GM13977 (cell line): ENCODE data around the gene GRAMD2B.
A peak's percentile ranks its signal among the peaks of the same experiment; 100 is the strongest.

Experiments
- DNase-seq: peaks from one replicate; pipeline ENCODE4 v3.0.0; 2012; ENCODE audit warnings: low spot score
- in situ Hi-C: fragments of 300-500 bp; cut with MboI; formaldehyde crosslinking; loops from one replicate; pipeline ENCODE4 v1.12.0; 2022; ENCODE audit warnings: low sequenced_read_pairs, low pct_unique_long_range_greater_than_20kb, mixed read lengths, inconsistent platforms; ENCODE audit not compliant: unreplicated experiment
- TF ChIP-seq, protein P1 (sequence below): IDR thresholded peaks from 2 replicates; pipeline ENCODE4 v1.5.1; 2012; ENCODE audit warnings: mild to moderate bottlenecking, control low read depth; ENCODE audit not compliant: insufficient read depth; ENCODE audit errors: extremely low read depth, missing control alignments

The GRAMD2B gene

DNA sequence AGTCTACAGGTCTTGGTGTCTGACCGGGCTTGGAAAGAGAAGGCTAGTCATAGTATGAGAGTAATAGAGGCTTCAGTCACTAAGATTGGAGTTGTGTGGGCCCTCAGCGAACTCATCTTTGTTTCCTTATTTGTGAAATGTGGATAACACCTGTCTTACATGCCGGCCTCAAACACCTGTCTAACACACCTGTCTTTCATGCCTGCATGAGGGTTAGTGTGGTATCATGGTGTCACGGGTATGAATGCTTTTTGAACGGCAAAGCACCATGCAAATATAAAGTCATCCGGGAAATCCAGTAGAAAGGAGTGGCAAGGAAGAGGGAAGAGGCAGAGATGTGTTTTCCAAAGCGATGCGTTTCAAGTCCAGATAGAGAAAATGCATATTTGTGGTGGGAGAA is 25.5 kb downstream of the GRAMD2B start:
- in situ Hi-C loops, result no loop called here
- no peak for DNase-seq
- TF ChIP-seq, protein P1, sequence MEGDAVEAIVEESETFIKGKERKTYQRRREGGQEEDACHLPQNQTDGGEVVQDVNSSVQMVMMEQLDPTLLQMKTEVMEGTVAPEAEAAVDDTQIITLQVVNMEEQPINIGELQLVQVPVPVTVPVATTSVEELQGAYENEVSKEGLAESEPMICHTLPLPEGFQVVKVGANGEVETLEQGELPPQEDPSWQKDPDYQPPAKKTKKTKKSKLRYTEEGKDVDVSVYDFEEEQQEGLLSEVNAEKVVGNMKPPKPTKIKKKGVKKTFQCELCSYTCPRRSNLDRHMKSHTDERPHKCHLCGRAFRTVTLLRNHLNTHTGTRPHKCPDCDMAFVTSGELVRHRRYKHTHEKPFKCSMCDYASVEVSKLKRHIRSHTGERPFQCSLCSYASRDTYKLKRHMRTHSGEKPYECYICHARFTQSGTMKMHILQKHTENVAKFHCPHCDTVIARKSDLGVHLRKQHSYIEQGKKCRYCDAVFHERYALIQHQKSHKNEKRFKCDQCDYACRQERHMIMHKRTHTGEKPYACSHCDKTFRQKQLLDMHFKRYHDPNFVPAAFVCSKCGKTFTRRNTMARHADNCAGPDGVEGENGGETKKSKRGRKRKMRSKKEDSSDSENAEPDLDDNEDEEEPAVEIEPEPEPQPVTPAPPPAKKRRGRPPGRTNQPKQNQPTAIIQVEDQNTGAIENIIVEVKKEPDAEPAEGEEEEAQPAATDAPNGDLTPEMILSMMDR, result no peak

GRCh38 chr5:126449751-126450271 is 26.6 kb downstream of the GRAMD2B start:
- TF ChIP-seq, protein P1, result no peak

GRCh38 chr5:126450346-126450745 is 27.1 kb downstream of the GRAMD2B start:
- in situ Hi-C loops, result no loop called here
- TF ChIP-seq, protein P1, result no peak
- peak; percentile 40 for DNase-seq

More at GRCh38 chr5:126449751-126450271, 26.6 kb downstream of the GRAMD2B start:
- in situ Hi-C loops, result no loop called here
- peak; percentile 25 for DNase-seq

DNA sequence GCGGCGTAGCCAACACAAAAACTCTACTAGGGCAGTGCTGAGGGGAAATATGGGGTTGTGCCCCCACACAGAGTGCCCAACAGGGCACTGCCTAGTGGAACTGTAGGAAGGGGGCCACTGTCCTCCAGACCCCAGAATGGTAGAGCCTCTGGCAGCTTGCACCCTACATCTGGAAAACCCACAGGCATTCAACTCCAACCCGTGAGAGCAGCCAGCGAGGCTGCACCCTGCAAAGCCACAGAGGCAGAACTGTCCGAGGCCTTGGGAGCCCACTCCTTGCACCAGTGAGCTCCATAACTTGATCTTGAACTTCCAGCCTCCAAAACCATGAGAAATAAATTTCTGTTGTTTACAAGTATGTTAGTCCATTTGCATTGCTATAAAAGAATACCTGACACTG is 27.7 kb downstream of the GRAMD2B start:
- in situ Hi-C loops, result no loop called here
- TF ChIP-seq, protein P1, result no peak
- no peak for DNase-seq

DNA sequence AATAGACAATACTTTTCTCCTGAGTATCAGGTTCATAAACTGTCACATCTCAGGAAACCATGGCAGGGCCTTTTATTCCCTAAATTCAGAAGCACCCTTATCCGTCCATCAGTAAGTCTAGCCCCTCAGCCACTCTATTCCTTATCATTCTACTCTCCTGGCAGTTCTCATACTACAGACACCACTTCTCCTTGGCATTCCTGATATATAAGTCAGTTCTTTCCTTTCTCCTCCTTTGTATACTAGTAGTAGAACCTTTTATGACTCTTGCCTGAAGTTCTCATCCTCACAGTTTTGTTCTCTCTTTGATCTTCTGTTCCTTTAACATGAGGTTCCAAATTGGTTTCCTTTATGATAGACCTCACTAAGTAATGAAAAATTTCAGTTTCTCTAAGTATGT is 29.3 kb downstream of the GRAMD2B start:
- DNase-seq, result no peak
- TF ChIP-seq, protein P1, result no peak
- in situ Hi-C loops, result no loop called here

DNA sequence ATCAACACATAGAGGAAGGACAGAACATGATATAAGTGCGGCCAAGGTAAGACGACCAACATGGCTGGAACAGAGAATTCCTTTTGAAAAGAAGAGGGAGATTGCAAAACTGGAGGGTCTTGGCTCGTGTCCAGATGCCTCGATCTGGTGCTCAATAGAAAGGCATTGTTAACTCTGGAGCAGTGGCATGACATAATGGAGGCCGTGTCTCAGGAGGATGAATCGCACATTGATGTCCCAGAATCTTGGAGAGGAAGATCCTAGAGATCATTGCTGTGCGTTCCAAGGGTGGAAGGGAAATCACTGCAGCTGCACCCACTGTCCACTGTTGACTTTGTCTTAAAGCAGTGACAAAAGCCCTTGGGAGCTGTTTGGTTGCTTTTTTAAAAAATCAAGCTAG is 30.9 kb downstream of the GRAMD2B start:
- in situ Hi-C loops, result no loop called here
- DNase-seq, result no peak
- TF ChIP-seq, protein P1, result no peak

- DNase-seq, result no peak
- TF ChIP-seq, protein P1, result no peak
- in situ Hi-C loops, result no loop called here
These were observed 31.3 kb downstream of the GRAMD2B start for GRCh38 chr5:126454535-126454934.
